A204.1 (cell line): Measurements from ENCODE around the gene PTPN13.

Experiments used
- FAIRE-seq: peaks from 2 replicates; lab custom pipeline; 2012; peaks lifted over from hg19 to GRCh38; lab: Jason Lieb, UNC

The PTPN13 gene

DNA sequence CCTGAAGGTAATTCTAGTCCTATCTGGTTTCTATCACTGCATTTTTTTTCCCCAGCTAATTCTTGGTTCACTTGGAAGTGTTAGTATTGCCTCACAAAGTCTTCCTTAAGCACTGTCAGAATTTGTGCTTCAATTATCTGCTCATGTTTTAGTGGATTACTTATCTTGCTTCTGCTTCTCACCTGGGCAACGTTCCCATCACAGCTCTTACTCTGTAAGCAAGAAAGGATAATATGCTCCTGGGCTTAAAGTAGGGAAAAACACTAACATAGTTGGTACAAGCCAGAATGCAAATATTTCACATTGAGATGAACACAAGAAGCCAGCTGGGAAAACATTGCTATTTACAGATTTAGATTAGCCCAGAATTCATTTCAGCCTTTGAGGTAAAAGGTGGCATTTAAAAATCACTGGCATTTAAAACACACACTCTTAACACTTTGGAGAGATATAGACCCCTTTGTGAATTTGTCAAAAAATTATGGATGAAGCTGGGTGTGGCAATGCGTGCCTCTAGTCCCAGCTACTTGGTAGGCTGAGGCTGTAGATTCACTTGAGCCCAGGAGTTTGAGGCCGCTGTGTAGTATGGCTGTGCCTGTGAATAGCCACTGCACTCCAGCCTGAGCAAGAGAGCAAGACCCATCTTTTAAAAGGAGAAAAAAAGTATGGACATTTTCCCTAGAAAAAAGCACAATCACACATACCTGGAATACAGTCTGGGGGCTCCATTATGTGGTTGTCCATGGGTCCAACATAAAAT lies 6.6 kb upstream of the PTPN13 start:
- FAIRE-seq = no peak

DNA sequence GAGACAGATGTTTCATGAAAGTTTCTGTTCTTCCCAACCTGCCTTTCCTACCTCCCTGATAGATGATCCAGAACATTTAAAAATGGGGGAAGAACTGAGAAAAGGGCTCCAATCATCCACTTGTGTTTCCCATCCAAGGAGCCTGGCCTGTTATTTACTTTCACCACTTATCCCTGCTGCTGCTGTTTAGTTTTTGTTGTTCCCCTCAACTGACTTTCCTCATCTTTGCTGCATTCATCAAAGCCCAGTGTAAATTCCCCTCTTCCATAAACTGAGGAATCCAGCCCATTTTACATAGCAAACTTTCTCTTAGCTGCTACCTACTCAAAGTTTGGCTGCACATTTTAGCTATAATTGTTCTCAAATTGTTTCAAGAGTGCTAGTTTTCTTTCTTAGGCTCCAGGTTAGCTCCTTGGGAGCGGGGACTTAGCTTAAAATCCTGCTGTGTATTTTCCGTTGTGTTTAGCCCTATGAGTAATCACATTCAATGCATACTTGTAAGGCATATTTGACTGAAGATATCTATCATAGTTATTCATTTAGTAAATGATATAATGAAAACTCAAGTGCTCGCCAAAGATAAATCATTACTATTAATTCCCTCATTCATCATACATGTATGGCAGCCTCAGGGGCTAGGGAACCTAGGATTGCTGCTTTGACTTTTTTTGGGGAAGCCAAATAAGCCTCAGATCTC lies 1.4 kb upstream of the PTPN13 start:
- FAIRE-seq = no peak

DNA sequence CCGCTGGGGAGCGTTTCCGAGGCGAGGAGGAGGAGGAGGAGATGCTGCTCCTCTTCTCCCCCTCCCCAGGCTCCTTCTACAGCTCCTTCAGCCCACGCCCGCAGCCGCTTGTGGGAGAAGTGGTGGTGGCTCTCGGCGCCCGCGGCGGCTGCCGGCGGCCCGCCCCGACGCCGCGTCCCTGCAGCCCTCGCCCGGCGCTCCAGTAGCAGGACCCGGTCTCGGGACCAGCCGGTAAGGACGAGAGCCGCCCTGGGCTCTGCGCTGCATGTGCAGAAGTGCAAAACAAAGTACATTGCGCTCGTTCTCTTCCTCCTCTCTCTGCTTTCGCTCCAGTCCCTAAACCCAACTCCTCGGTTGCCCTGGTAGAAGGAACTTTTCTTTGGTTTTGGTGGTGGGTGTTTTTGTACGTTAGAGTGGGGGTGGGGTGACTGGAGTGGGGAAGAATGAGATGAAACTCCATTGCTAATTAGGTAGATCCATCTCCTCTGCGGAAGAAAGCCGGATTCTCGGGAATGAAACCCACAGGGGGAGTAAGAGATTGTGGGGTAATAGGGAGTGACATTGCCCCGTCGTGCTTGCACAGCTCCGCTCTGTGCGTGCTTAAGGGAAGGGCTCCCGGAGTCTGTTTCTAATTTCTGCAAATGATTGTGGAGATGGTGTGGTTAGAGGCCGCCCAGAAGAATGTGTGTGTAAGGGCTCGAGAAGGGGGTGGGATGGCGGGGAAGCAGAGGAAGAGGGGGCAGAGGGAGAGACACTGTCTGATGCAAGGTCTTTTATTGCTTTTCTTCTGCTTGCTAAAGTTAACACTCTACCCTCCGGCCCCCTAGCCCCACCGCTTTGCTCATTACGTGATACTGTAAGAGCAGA lies 677 bp downstream of the PTPN13 start:
- no peak for FAIRE-seq

GRCh38 chr4:86595426-86595805 lies 1.3 kb downstream of the PTPN13 start:
- FAIRE-seq = no peak

DNA sequence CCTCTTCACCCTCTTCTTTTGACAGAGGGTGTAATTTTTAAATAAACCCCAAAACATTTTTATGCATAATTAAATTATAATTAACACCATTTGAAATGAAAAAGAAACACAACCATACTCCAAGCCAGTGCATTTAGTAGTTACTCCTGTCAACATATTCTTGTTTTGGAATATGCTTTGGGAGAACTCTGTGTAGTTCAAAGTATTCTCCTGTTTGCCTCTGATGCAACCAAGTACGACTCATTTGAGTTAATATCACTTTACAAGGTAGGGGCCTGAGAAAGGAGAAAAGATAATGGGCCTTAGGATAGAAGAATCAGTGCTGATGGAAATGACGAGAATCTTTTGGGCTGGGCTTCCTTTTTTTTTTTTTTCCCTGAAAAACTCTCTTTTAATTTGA lies 2.7 kb downstream of the PTPN13 start:
- no peak for FAIRE-seq

DNA sequence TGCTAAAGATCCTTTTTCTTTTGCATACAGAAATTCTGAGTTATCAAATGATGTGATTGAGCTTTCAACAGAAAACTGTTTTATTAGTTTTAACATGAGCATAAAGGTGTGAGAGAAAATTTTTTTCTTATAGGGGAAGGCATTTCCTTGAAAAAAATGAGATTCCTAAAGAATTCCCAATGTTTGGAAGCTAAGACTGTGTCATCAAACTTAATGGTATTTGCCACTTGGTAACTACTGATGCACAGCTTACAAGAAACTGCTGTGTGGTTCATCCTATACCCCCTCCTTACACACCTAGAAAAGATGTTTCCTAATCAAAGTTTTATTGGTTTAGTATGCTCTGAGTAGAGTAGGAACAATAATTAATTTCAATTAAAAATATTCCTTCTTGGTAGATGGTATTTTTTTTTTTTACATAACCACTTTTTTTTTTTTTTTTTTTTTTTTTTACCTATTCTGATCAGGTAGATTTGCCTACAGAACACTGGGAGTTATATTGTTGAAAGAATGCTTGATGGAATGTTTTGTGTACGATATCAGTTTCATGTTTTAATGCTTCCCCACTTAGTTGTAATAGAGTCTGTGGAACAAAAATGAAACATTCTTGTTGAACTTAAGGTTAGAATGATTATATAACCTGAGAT lies 6.0 kb downstream of the PTPN13 start:
- no peak for FAIRE-seq

- FAIRE-seq = no peak
These were observed 9.3 kb downstream of the PTPN13 start for GRCh38 chr4:86603311-86603885.

DNA sequence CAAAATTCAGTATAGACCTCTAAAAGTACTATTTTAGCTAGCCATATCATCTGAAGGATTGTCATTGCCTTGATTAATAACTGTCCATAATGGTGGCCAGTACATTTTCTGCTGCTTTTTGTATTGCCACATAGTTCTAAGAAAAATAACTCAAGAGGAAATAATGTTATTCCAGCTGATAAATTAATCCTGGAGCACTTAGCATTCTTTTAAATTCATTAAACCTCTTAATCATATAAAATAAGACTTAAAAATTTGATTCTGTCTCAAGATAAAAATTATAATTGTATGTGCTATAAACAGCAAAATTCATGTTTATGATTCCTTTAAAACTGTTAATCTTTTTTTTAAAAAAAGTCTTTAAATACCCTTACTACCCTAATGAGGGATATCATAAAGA lies 12.7 kb downstream of the PTPN13 start:
- no peak for FAIRE-seq

DNA sequence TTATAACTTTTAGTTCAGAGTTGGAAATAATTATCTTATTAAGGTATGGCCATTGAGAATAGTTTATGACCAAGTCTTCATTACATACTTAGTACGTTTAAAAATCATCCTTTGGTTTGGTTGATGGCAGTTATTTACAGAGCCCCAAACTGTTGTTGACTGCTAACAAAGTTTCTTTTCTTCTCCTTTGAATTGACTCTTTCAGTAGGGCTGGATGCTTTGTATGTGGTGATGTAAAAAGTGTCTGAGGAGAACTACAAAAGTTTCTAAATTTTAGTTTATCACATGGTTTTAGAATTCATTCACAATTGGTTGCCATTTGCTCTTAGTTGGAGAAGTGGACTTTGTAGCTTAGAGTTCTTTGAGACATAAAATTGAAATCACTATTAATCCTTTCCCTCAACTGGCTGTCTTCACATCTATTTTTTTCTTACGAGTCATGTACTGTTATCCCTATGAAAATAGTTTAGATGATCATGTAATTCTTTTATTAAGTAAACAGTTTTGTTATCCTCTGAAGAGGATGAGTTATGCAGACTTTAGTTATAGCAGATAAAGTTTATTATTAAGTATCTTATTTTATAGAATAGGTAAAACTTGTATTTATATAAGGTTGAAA lies 14.8 kb downstream of the PTPN13 start:
- FAIRE-seq = no peak

- no peak for FAIRE-seq
These were observed 17.6 kb downstream of the PTPN13 start for GRCh38 chr4:86611757-86612156.

DNA sequence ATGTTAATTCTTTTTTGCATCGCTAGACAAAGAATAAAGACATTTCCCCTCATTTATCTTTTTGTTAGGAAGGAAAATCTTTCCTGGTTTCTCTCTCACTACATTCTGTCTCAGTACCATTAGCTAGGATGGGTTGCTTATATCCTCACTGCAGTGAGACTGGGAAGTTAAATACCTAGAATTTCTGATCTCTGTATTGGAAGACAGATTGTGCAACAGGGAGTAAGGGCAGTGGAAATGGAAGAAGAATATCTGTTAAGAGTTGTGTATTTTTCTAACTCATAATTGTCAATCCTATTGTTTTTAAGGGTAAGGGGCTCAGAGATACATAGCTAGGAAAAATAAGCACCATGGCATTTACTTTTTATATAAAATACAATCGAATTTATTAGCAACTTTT lies 19.6 kb downstream of the PTPN13 start:
- FAIRE-seq = no peak

- FAIRE-seq = no peak
These were observed 20.8 kb downstream of the PTPN13 start for GRCh38 chr4:86614865-86615264.

GRCh38 chr4:86615501-86615900 lies 21.4 kb downstream of the PTPN13 start:
- FAIRE-seq = no peak

DNA sequence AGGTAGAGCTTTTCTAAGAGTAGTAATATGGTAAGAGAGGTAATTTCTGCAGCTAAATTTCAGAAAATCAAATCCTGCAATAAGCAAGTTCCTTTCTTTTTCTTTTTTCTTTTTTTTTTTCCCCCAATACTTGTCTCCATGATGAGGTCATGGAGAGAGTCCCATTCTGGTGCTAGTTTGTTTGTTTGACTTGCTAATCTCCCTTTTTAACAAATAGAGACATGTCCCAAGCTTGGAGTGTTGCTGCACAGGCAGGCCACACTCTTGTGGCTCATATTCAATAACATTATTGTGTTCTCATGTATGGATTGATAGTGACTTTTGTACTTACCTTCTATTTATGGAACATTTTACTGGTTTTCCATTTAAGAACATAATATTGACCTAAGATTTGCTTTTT lies 25.5 kb downstream of the PTPN13 start:
- FAIRE-seq = no peak

DNA sequence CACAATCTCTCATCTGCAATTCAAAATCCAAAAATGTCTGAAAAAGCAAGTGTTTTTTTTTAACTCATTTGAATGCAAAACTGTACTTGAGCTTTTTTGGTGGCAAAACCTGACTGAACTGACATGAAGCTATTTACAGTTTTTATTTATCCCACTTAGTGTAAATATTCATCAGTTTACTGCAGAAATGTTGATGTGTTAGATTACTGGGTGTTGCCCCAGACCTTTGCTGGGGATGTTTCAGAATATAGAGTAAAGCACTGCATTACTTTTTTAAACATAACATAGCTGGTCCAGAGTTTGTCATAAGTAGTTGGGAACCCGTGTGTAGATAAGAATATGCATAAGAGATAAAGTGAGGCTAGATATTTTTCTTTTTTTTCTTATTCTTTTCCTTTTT lies 27.3 kb downstream of the PTPN13 start:
- no peak for FAIRE-seq

GRCh38 chr4:86626066-86626465 lies 32.0 kb downstream of the PTPN13 start:
- FAIRE-seq = no peak

GRCh38 chr4:86627462-86628135 lies 33.5 kb downstream of the PTPN13 start:
- no peak for FAIRE-seq

GRCh38 chr4:86630629-86631028 lies 36.5 kb downstream of the PTPN13 start:
- FAIRE-seq = no peak

- no peak for FAIRE-seq
These were observed 37.1 kb downstream of the PTPN13 start for GRCh38 chr4:86631166-86631565.

GRCh38 chr4:86633854-86634253 lies 39.7 kb downstream of the PTPN13 start:
- FAIRE-seq = no peak

DNA sequence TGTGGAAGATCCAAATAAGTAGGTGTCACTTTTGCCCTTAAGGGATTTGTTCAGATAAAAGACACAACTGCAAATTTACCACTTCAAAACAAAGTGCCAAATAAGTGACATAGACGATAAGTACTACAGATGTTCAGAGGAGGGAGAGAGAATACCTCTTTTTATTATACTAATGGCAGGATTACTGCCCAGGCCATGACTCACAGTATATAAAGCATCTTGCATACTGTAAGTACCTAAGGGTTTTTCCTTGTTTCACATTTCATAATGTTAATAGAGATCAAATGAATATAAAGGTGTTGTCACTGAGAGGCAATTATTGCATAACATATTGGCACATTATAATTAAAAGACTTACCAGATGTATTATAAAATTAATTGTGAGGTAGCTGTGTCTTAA lies 46.4 kb downstream of the PTPN13 start:
- FAIRE-seq = no peak
